HCT116 (cell line): ENCODE results near the gene POU1F1.

Source experiments
- EGR1 ChIP-seq: IDR thresholded peaks from 2 replicates; pipeline ENCODE4 v1.6.1; 2012; ENCODE audit warnings: low read depth
- EZH2phosphoT487 ChIP-seq: fragments of 200-600 bp; IDR thresholded peaks from 2 replicates; pipeline ENCODE4 v1.6.1; 2018; ENCODE audit warnings: antibody characterized with exemption, borderline replicate concordance
- POLR2A ChIP-seq: IDR thresholded peaks from 2 replicates; pipeline ENCODE4 v1.7.0; 2011; ENCODE audit warnings: borderline replicate concordance; ENCODE audit not compliant: insufficient read depth, insufficient read length; ENCODE audit errors: extremely low read depth
- POLR2AphosphoS5 ChIP-seq: IDR thresholded peaks from 2 replicates; pipeline ENCODE4 v1.6.1; 2011; ENCODE audit warnings: mild to moderate bottlenecking, low read depth, low read length, moderate library complexity
- SIN3A ChIP-seq: IDR thresholded peaks from 2 replicates; pipeline ENCODE4 v1.6.1; 2012; ENCODE audit warnings: low read depth
- ZFX ChIP-seq: fragments of 450-650 bp; IDR thresholded peaks from 2 replicates; pipeline ENCODE4 v1.6.1; 2017
- TF ChIP-seq, protein P1 (sequence below), 3 experiments: fragments of 200-600 bp in 1 of 3; sonication (generic) in 1 of 3; IDR thresholded peaks in 2 of 3; conservative IDR thresholded peaks in 1 of 3; 2 replicates each; pipeline ENCODE4 v1.5.1; 2012 to 2017; ENCODE audit warnings: low read depth in 2 of 3, low read length in 2 of 3, antibody characterized with exemption in 1 of 3, borderline replicate concordance in 1 of 3, control low read depth in 1 of 3, mild to moderate bottlenecking in 1 of 3, mixed read lengths in 1 of 3, mixed run types in 1 of 3, moderate library complexity in 1 of 3; ENCODE audit not compliant: insufficient read depth in 1 of 3
- TF ChIP-seq, protein P2 (sequence below): IDR thresholded peaks from 2 replicates; pipeline ENCODE4 v1.6.1; 2012; ENCODE audit warnings: low read depth
- TF ChIP-seq, protein P3 (sequence below): IDR thresholded peaks from 2 replicates; pipeline ENCODE4 v1.6.1; 2011; ENCODE audit warnings: mild to moderate bottlenecking, low read length, moderate library complexity; ENCODE audit not compliant: insufficient replicate concordance; ENCODE audit errors: extremely low read depth

DNA sequence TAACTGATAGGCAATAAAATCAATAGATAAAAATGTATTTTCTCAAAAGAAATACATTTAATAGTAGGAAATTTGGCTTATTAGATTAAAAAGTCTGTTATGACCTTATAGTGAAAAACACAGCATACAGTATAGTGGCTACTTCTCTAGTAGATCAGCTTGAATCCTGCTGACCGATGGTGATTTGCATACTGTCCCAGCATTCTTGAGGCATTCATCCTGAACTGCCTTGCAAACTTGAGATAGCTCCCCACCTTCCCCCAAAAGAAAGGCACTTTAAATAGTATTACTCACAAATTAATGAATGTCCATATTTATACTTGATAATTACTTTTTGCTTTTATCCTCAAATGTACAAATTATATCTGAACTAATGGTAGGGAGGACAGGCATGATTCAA lies 42.6 kb downstream of the POU1F1 start:
- TF ChIP-seq ZFX = no peak
- TF ChIP-seq POLR2A = no peak
- no peak for TF ChIP-seq SIN3A
- TF ChIP-seq, protein P1, sequence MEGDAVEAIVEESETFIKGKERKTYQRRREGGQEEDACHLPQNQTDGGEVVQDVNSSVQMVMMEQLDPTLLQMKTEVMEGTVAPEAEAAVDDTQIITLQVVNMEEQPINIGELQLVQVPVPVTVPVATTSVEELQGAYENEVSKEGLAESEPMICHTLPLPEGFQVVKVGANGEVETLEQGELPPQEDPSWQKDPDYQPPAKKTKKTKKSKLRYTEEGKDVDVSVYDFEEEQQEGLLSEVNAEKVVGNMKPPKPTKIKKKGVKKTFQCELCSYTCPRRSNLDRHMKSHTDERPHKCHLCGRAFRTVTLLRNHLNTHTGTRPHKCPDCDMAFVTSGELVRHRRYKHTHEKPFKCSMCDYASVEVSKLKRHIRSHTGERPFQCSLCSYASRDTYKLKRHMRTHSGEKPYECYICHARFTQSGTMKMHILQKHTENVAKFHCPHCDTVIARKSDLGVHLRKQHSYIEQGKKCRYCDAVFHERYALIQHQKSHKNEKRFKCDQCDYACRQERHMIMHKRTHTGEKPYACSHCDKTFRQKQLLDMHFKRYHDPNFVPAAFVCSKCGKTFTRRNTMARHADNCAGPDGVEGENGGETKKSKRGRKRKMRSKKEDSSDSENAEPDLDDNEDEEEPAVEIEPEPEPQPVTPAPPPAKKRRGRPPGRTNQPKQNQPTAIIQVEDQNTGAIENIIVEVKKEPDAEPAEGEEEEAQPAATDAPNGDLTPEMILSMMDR (IDR thresholded peaks at IDR 0.05 in 2 of 3, conservative IDR thresholded peaks at IDR 0.05 in 1 of 3; ENCODE audit: borderline replicate concordance in 1 of 3, insufficient read depth in 1 of 3, low read depth in 2 of 3, low read length in 2 of 3) = no peak
- no peak for TF ChIP-seq POLR2AphosphoS5
- TF ChIP-seq, protein P2, sequence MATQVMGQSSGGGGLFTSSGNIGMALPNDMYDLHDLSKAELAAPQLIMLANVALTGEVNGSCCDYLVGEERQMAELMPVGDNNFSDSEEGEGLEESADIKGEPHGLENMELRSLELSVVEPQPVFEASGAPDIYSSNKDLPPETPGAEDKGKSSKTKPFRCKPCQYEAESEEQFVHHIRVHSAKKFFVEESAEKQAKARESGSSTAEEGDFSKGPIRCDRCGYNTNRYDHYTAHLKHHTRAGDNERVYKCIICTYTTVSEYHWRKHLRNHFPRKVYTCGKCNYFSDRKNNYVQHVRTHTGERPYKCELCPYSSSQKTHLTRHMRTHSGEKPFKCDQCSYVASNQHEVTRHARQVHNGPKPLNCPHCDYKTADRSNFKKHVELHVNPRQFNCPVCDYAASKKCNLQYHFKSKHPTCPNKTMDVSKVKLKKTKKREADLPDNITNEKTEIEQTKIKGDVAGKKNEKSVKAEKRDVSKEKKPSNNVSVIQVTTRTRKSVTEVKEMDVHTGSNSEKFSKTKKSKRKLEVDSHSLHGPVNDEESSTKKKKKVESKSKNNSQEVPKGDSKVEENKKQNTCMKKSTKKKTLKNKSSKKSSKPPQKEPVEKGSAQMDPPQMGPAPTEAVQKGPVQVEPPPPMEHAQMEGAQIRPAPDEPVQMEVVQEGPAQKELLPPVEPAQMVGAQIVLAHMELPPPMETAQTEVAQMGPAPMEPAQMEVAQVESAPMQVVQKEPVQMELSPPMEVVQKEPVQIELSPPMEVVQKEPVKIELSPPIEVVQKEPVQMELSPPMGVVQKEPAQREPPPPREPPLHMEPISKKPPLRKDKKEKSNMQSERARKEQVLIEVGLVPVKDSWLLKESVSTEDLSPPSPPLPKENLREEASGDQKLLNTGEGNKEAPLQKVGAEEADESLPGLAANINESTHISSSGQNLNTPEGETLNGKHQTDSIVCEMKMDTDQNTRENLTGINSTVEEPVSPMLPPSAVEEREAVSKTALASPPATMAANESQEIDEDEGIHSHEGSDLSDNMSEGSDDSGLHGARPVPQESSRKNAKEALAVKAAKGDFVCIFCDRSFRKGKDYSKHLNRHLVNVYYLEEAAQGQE = no peak
- TF ChIP-seq, protein P3, sequence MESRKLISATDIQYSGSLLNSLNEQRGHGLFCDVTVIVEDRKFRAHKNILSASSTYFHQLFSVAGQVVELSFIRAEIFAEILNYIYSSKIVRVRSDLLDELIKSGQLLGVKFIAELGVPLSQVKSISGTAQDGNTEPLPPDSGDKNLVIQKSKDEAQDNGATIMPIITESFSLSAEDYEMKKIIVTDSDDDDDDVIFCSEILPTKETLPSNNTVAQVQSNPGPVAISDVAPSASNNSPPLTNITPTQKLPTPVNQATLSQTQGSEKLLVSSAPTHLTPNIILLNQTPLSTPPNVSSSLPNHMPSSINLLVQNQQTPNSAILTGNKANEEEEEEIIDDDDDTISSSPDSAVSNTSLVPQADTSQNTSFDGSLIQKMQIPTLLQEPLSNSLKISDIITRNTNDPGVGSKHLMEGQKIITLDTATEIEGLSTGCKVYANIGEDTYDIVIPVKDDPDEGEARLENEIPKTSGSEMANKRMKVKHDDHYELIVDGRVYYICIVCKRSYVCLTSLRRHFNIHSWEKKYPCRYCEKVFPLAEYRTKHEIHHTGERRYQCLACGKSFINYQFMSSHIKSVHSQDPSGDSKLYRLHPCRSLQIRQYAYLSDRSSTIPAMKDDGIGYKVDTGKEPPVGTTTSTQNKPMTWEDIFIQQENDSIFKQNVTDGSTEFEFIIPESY = no peak
- no peak for TF ChIP-seq EZH2phosphoT487
- no peak for TF ChIP-seq EGR1
